ENCODE data around the gene KIRREL1. TPM values are rescaled to one million over a fixed set of nuclear protein-coding genes. Genes with fewer than 3 reads are reported as not detected.
A peak's percentile ranks its signal among the peaks of the same experiment; 100 is the strongest.

The KIRREL1 gene
- total RNA-seq, 1 experiment from 2014 or later = 30.5 TPM

- Histone ChIP-seq H2BK120ac (ENCODE audit: low read depth, low read length, poor library complexity, severe bottlenecking) (no peak overlapping the region), H3K27me3 (ENCODE audit: insufficient read depth, low read length) (no peaks in the 10 kb centered on the region), H2BK20ac (ENCODE audit: low read depth, low read length, poor library complexity, severe bottlenecking) (no peak overlapping the region), H4K20me1 (ENCODE audit: control insufficient read depth, insufficient read depth, insufficient read length) (no peaks in the 10 kb centered on the region), H3K4me1 (ENCODE audit: insufficient read depth, low read length) (peaks cover 4% of the 10 kb centered on the region; the same call in 1 of the 2 replicates), H2BK5ac (ENCODE audit: insufficient read length, low read length) (no peak overlapping the region), H3K9me3 (ENCODE audit: control insufficient read depth, low read depth, low read length) (no peaks in the 10 kb centered on the region), H2BK15ac (ENCODE audit: low read depth, low read length) (no peak overlapping the region), H3K4ac (ENCODE audit: low read depth, low read length) (no peak overlapping the region), H2AFZ (ENCODE audit: low read length) (no peak overlapping the region), H3K9ac (ENCODE audit: extremely low read depth, insufficient read length, low read length) (no peak overlapping the region), H4K8ac (replicated peaks; ENCODE audit: insufficient read length, low read depth, low read length) (no peak overlapping the region), H3T11ph (ENCODE audit: low read length) (no peak overlapping the region), H3K14ac (ENCODE audit: insufficient read depth, low read length) (no peak overlapping the region), H3K27ac (ENCODE audit: insufficient read length, low read depth, low read length) (no peak overlapping the region), H4K91ac (ENCODE audit: insufficient read length, low read depth, low read length) (no peak overlapping the region), H2AK5ac (ENCODE audit: insufficient read length, low read length) (no peak overlapping the region), H3K23me2 (ENCODE audit: insufficient read length, low read depth, low read length, poor library complexity, severe bottlenecking) (no peaks in the 10 kb centered on the region), H2BK12ac (ENCODE audit: insufficient read length, low read depth, low read length) (no peak overlapping the region), H3K18ac (ENCODE audit: insufficient read length, low read depth, low read length) (no peak overlapping the region), H3K79me1 (ENCODE audit: insufficient read depth, low read depth, low read length, poor library complexity, severe bottlenecking) (peaks cover 2% of the 10 kb centered on the region), H3K4me2 (ENCODE audit: insufficient read depth, insufficient read length, low read length) (no peak overlapping the region), H3K23ac (ENCODE audit: insufficient read length, low read depth, low read length) (no peak overlapping the region), H3K79me2 (ENCODE audit: insufficient read depth, low read length) (no peaks in the 10 kb centered on the region; the same call in 1 of the 2 replicates), H4K5ac (ENCODE audit: insufficient read length, low read depth, low read length) (no peak overlapping the region), H3K56ac (ENCODE audit: insufficient read length, low read depth, low read length) (no peak overlapping the region)
- DNase-seq = no peak
- TF ChIP-seq CTCF (conservative IDR thresholded peaks at IDR 0.05) = no peak
- H3K4me1 Mint-ChIP-seq = peaks cover 34 to 35% of the 10 kb centered on the region in 2 experiments
- no peaks in the 10 kb centered on the region for H3K27me3 Mint-ChIP-seq (ENCODE audit: low read depth)
- H3K4me3 Mint-ChIP-seq = no peak overlapping the region
- H3K27ac Mint-ChIP-seq = peak overlapping the region in 2 of 3 experiments; percentile 26 to 55; a peak in 3 of 7 replicates
- H3K36me3 Mint-ChIP-seq (ENCODE audit: insufficient read depth in 1 of 3, low read depth in 3 of 3) = peaks cover 4 to 6% (median 5%) of the 10 kb centered on the region in 3 experiments; a peak in 5 of 7 replicates
- no peaks in the 10 kb centered on the region for H3K9me3 Mint-ChIP-seq
Observed at GRCh38 chr1:158053276-158053675, 59.8 kb downstream of the KIRREL1 start.

Data from H9 (cell line).